NCI-H1436 treated with DMSO at 0.1 percent for 48 hours (cell line): ENCODE measurements around the gene TPK1.

Experiments
- DNase-seq: peaks from one replicate; lab custom pipeline; 2025; lab: John Stamatoyannopoulos, UW

Gene TPK1

DNA sequence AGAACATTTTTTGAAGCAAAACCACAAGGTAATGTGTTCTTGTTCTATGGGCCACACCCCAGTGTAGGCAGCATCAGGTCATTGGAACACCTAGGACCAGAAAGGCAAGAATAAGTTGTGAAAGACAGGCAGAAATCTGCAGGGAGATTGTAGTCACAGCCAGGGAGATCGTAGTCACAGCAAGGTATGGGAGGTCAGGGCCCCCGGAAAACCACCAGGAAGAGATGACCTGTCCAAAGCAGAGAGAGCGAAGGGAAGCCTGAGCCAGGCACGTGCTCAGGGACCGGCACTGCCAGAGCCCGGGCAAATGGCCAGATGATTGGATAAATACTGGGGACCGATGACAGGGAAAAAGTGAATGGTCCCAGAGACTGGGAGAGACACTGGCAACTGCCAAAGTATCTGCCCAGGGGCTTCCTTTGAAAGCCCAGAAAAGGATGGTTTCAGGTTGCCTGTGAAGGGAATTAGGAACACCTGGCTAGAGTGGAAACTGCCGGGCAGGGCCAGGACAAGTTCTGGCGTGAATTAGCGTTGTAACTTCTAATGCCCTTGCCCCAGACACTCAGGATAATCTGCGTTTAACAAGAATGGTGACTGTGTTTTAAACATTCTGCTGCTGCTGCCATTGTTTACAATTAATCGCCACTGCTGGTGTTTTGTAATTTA is 428.5 kb downstream of the TPK1 start:
- no peak for DNase-seq

DNA sequence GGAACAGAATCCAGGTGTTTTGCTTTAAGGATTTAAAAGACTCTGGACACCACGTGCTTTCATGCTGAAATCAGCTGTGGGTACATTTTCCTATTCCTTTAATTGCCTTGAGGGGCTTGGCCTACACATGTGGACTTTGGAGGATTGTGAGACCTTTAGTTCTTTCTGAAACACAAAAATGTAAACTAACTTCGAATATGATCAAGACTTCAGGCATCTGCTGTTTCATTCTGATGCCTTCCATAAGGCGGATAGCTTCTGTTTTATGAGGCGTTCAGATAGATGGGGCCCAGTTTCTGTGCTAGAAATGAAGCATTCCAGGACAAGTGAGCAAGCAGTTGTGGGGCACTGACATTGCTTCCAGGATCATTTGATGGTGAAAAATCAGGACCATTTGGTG is 430.9 kb downstream of the TPK1 start:
- DNase-seq, result no peak

DNA sequence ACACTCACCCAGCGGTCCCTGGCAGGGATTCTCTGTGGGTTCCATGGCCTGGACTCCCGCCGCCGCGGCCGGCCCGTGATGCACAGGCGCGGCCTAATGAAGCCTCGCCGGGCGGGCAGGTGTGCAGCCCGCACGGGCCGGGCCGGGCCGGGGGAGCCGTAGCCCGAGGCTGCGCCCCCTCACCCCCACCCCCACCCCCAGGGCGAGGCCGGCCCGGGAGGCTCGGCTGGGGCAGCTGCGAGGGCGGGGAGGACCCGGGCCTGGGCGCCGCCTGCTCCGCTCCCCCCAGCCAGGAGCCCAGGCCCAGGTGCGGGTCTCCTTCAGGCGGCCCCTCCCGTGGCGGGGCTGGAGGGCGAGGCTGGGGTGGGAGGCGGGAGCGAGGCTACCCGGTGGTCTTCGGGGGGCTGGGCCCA is 432.2 kb downstream of the TPK1 start, which contains the start of gene NOBOX:
Gene NOBOX (minus strand): TSS at position 45 of the 413 bp plus-strand sequence.
- no peak for DNase-seq

DNA sequence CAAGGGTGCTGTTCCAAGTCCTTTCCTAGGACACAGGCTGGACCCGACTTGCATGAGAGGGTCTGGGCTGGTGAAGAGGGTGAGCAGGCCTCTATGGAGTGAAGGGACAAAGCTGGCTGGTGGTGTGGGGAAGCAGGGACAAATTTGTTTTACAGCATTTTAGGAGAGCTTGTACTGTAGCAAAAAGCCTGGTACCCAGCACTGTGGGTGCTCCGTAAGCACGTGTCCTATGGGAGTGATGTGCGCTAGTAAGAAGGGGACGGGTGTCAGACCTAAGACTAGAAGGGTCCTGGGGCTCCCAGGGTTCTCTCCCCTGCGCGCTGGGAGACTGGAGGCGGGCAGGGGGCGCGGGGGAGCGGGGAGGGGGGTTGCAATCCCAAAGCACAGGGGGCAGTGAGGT is 432.8 kb downstream of the TPK1 start:
- no peak for DNase-seq
